C4-2B (cell line): ENCODE results near the gene GEN1.

ENCODE experiments used
- H3K27ac ChIP-seq: fragments of 450-650 bp; 2 replicates; pipeline ENCODE4 v1.5.1; 2017
- CTCF ChIP-seq: fragments of 450-650 bp; conservative IDR thresholded peaks from 2 replicates; pipeline ENCODE4 v1.5.1; 2017; ENCODE audit warnings: mild to moderate bottlenecking
- ZFX ChIP-seq: fragments of 450-650 bp; IDR thresholded peaks from 2 replicates; pipeline ENCODE4 v1.6.1; 2017

Gene GEN1

GRCh38 chr2:17795309-17795708 lies 41.4 kb downstream of the GEN1 start:
- no peak overlapping the region for H3K27ac ChIP-seq

GRCh38 chr2:17798338-17798737 lies 44.4 kb downstream of the GEN1 start:
- H3K27ac ChIP-seq: no peak overlapping the region
- TF ChIP-seq CTCF (no peak), ZFX (no peak)

More at GRCh38 chr2:17795309-17795708, 41.4 kb downstream of the GEN1 start:
- no peak for TF ChIP-seq ZFX
- TF ChIP-seq CTCF: no peak

GRCh38 chr2:17799301-17800120 lies 45.6 kb downstream of the GEN1 start:
- TF ChIP-seq CTCF (no peak), ZFX (no peak)
- H3K27ac ChIP-seq: no peak overlapping the region

GRCh38 chr2:17800219-17800618 lies 46.3 kb downstream of the GEN1 start:
- TF ChIP-seq ZFX: no peak
- no peak for TF ChIP-seq CTCF
- H3K27ac ChIP-seq: no peak overlapping the region

GRCh38 chr2:17800693-17801458 lies 46.9 kb downstream of the GEN1 start:
- H3K27ac ChIP-seq: no peak overlapping the region
- TF ChIP-seq ZFX: no peak
- no peak for TF ChIP-seq CTCF

GRCh38 chr2:17803497-17803896 lies 49.6 kb downstream of the GEN1 start:
- no peak for TF ChIP-seq CTCF
- no peak for TF ChIP-seq ZFX
- H3K27ac ChIP-seq: no peak overlapping the region

GRCh38 chr2:17804358-17804757 lies 50.4 kb downstream of the GEN1 start:
- H3K27ac ChIP-seq: no peak overlapping the region
- TF ChIP-seq ZFX: no peak
- TF ChIP-seq CTCF: no peak
